Nephron (organoid): ENCODE results near the gene ADARB1.

Source experiments
- H3K27ac Mint-ChIP-seq, 3 experiments: 2 replicates each; pipeline ENCODE4 v1.8.0; 2020; ENCODE audit warnings: mixed read lengths in 3 of 3, mild to moderate bottlenecking in 2 of 3, moderate library complexity in 1 of 3
- H3K27me3 Mint-ChIP-seq: 2 replicates; pipeline ENCODE4 v1.8.0; 2021; ENCODE audit warnings: low read depth, mild to moderate bottlenecking, moderate library complexity, mixed read lengths
- H3K36me3 Mint-ChIP-seq: 2 replicates; pipeline ENCODE4 v1.8.0; 2020; ENCODE audit warnings: low read depth, mixed read lengths
- H3K4me1 Mint-ChIP-seq: 2 replicates; pipeline ENCODE4 v1.8.0; 2020; ENCODE audit warnings: mixed read lengths
- H3K4me3 Mint-ChIP-seq, 3 experiments: 2 replicates each; pipeline ENCODE4 v1.8.0; 2020; ENCODE audit warnings: mild to moderate bottlenecking in 3 of 3, mixed read lengths in 3 of 3, moderate library complexity in 2 of 3
- H3K9me3 Mint-ChIP-seq: 2 replicates; pipeline ENCODE4 v1.8.0; 2020; ENCODE audit warnings: mixed read lengths
- CTCF ChIP-seq, 3 experiments: fragments of 200-600 bp; sonication (generic); IDR thresholded peaks; one replicate each; pipeline ENCODE4 v1.5.0; 2021; ENCODE audit warnings: antibody characterized with exemption in 3 of 3; ENCODE audit not compliant: unreplicated experiment in 3 of 3

The ADARB1 gene

DNA sequence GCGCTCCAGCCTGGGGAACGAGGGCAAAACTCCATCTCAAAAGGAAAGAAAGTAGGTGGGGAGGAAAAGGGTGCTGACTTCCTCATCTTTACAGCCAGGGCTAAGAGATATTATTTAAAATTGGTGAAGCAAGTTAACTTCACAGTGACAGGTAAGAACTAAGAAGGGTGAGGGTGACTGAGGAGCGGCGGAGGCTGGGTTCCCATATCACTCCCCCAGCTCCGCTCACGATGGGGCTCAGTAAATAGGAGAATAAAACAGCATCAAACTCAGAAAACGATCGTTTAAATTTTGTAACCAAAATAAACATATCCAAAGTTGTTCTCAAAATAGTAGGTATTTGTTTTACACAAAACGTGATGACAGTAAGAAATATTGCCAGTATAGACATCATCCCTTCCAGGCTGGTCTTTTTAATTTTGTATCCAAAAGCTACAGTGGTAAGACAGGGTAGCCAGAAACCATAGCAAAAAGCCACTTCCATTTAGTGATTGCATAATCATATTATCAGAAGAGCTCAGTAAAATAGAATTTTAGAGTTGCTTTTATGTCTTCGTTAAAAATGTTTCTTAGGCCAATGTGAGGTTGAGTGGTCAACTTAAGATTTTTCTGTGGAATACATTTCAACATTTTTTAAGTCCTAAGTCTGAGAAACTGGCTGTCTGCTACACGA is 26.2 kb upstream of the ADARB1 start:
- H3K36me3 Mint-ChIP-seq: no peaks in the 10 kb centered on the region
- peaks cover 19% of the 10 kb centered on the region for H3K9me3 Mint-ChIP-seq
- no peak for TF ChIP-seq CTCF (IDR thresholded peaks at IDR 0.05; ENCODE audit: unreplicated experiment in 3 of 3)
- H3K27ac Mint-ChIP-seq: no peak overlapping the region
- H3K4me3 Mint-ChIP-seq: no peak overlapping the region
- H3K27me3 Mint-ChIP-seq: peaks cover 30% of the 10 kb centered on the region
- peaks cover 23% of the 10 kb centered on the region for H3K4me1 Mint-ChIP-seq

DNA sequence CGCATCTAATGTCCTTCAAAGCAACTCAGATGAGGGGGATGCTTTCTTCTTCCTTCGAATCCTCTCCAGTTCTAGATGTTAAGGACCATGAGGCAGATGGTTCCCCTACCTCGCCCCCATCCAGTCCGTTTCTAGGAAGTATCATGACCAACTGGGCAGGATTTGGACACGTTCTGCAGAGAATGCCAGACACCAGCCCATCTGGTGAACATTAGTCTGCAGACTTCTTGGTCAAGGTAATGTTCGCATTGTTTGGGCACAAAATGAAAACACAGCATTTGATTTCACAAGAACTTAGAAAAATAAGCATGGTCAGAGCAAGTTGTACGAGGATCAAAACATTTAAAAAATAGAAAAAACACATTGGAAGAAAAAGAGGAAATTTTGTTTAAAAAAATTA is 25.4 kb upstream of the ADARB1 start:
- TF ChIP-seq CTCF (IDR thresholded peaks at IDR 0.05; ENCODE audit: unreplicated experiment in 3 of 3): no peak
- Mint-ChIP-seq H3K27ac (no peak overlapping the region), H3K4me1 (peaks cover 23% of the 10 kb centered on the region), H3K4me3 (no peak overlapping the region), H3K27me3 (peaks cover 34% of the 10 kb centered on the region), H3K36me3 (no peaks in the 10 kb centered on the region), H3K9me3 (peaks cover 19% of the 10 kb centered on the region)

- Mint-ChIP-seq H3K9me3 (peaks cover 19% of the 10 kb centered on the region), H3K4me3 (no peak overlapping the region)
Measured at GRCh38 chr21:45049714-45050344, 24.6 kb upstream of the ADARB1 start.

GRCh38 chr21:45050345-45050796 is 24.0 kb upstream of the ADARB1 start:
- peaks cover 23% of the 10 kb centered on the region for H3K4me1 Mint-ChIP-seq
- H3K27me3 Mint-ChIP-seq: peaks cover 33% of the 10 kb centered on the region
- H3K27ac Mint-ChIP-seq: peak overlapping the region in 2 of 3 experiments; percentile 8 to 14
- TF ChIP-seq CTCF (IDR thresholded peaks at IDR 0.05; ENCODE audit: unreplicated experiment in 3 of 3): no peak
- no peaks in the 10 kb centered on the region for H3K36me3 Mint-ChIP-seq
- H3K9me3 Mint-ChIP-seq: peaks cover 16% of the 10 kb centered on the region
- no peak overlapping the region for H3K4me3 Mint-ChIP-seq

More at GRCh38 chr21:45049714-45050344, 24.6 kb upstream of the ADARB1 start:
- no peak for TF ChIP-seq CTCF (IDR thresholded peaks at IDR 0.05; ENCODE audit: unreplicated experiment in 3 of 3)
- H3K27me3 Mint-ChIP-seq: peaks cover 36% of the 10 kb centered on the region
- H3K27ac Mint-ChIP-seq: peak overlapping the region in 2 of 3 experiments; percentile 8 to 14
- H3K4me1 Mint-ChIP-seq: peaks cover 23% of the 10 kb centered on the region
- no peaks in the 10 kb centered on the region for H3K36me3 Mint-ChIP-seq

DNA sequence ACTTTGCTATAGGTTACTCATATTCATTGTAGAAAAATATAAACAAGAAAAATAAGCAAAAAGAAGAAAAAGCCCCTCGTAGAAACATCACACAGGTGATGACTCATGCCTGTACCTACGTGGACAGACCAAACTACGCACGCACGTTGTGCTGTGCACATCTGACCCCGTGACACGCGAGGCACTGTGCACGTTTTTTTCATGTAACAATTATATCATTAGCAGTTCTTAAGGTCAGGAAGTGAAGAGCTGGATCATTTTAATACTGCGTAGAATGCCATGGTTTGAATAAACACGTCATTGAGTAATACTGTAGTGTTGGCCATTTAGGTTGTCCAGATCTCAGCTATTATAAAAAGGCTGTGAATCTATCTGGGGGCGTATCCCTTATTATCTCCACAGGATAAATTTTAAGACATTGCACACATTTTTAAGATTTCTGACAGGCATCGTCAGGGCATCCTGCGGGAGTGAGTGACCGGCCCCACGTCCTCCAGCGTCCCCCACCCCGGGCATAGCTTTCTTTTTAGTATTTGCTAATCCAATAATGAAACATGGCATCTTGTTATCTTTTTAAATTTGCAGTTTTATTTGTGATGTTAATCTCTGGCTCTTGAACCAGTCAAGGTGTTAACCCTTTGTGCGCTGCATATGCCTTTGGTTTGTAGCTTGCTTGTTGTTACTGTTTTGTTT is 23.4 kb upstream of the ADARB1 start:
- H3K4me1 Mint-ChIP-seq: peaks cover 23% of the 10 kb centered on the region
- H3K9me3 Mint-ChIP-seq: peaks cover 16% of the 10 kb centered on the region
- peaks cover 33% of the 10 kb centered on the region for H3K27me3 Mint-ChIP-seq
- TF ChIP-seq CTCF (IDR thresholded peaks at IDR 0.05; ENCODE audit: unreplicated experiment in 3 of 3): no peak
- H3K27ac Mint-ChIP-seq: peak overlapping the region in 1 of 3 experiments; percentile 55
- no peaks in the 10 kb centered on the region for H3K36me3 Mint-ChIP-seq
- no peak overlapping the region for H3K4me3 Mint-ChIP-seq
